WERI-Rb-1 (cell line): ENCODE results near the gene RABGGTA.
"Not testable (repeated sequence)": the region's sequence is repeated elsewhere in the genome, so short reads cannot be mapped to it uniquely, and the experiment has no call there.

Experiments used
- DNase-seq: peaks from one replicate; pipeline ENCODE4 v3.0.0-alpha.2; 2020
- H3K27ac ChIP-seq: fragments of 250-450 bp; sonication (Bioruptor Pico); 2 replicates; pipeline ENCODE4 v1.5.1; 2020; ENCODE audit warnings: mild to moderate bottlenecking, moderate library complexity
- H3K27me3 ChIP-seq: fragments of 250-450 bp; sonication (Bioruptor Pico); 2 replicates; pipeline ENCODE4 v1.5.1; 2021; ENCODE audit warnings: mild to moderate bottlenecking, low read depth, moderate library complexity; ENCODE audit not compliant: insufficient read depth, severe bottlenecking
- H3K36me3 ChIP-seq: fragments of 250-450 bp; sonication (Bioruptor Pico); 2 replicates; pipeline ENCODE4 v1.5.1; 2020; ENCODE audit warnings: mild to moderate bottlenecking, moderate library complexity
- H3K4me3 ChIP-seq: 2 replicates; pipeline ENCODE4 v1.5.1; 2011; ENCODE audit warnings: low read depth, mild to moderate bottlenecking, control low read depth, low read length
- H3K9me3 ChIP-seq: fragments of 250-450 bp; sonication (Bioruptor Pico); 2 replicates; pipeline ENCODE4 v1.5.1; 2021; ENCODE audit warnings: mild to moderate bottlenecking, moderate library complexity; ENCODE audit not compliant: severe bottlenecking
- CTCF ChIP-seq: IDR thresholded peaks from 2 replicates; pipeline ENCODE4 v1.5.1; 2011; ENCODE audit warnings: low read depth, mild to moderate bottlenecking, control low read depth, inconsistent platforms, low read length

Gene RABGGTA

GRCh38 chr14:24228902-24229301, 42.5 kb downstream of the RABGGTA start:
- Histone ChIP-seq H3K9me3 (no peaks in the 10 kb centered on the region), H3K27ac (no peak overlapping the region), H3K36me3 (peaks cover 7% of the 10 kb centered on the region), H3K4me3 (no peak overlapping the region), H3K27me3 (no peaks in the 10 kb centered on the region)
- TF ChIP-seq CTCF: no peak
- no peak for DNase-seq

- Histone ChIP-seq H3K27ac (no peak overlapping the region), H3K27me3 (no peaks in the 10 kb centered on the region), H3K36me3 (peaks cover 7% of the 10 kb centered on the region), H3K4me3 (no peak overlapping the region), H3K9me3 (no peaks in the 10 kb centered on the region)
- TF ChIP-seq CTCF: no peak
- no peak for DNase-seq
Observed at GRCh38 chr14:24226473-24226872, 44.9 kb downstream of the RABGGTA start.

- Histone ChIP-seq H3K27ac (no peak overlapping the region), H3K9me3 (no peaks in the 10 kb centered on the region), H3K36me3 (peaks cover 7% of the 10 kb centered on the region), H3K27me3 (no peaks in the 10 kb centered on the region), H3K4me3 (no peak overlapping the region)
- TF ChIP-seq CTCF: no peak
- no peak for DNase-seq
Observed at GRCh38 chr14:24224618-24225071, 46.8 kb downstream of the RABGGTA start.

GRCh38 chr14:24222987-24223386, 48.4 kb downstream of the RABGGTA start:
- H3K4me3 ChIP-seq, H3K36me3 ChIP-seq, DNase-seq: not testable (repeated sequence)

GRCh38 chr14:24219521-24219920, 51.9 kb downstream of the RABGGTA start:
- Histone ChIP-seq H3K4me3 (no peak overlapping the region), H3K27ac (no peak overlapping the region), H3K9me3 (no peaks in the 10 kb centered on the region), H3K27me3 (no peaks in the 10 kb centered on the region), H3K36me3 (no peaks in the 10 kb centered on the region; the same call in none of the 2 replicates)
- no peak for DNase-seq
- no peak for TF ChIP-seq CTCF

More at GRCh38 chr14:24222987-24223386, 48.4 kb downstream of the RABGGTA start:
- H3K27ac ChIP-seq, H3K27me3 ChIP-seq, H3K9me3 ChIP-seq: not testable (repeated sequence)

- Histone ChIP-seq H3K9me3 (no peaks in the 10 kb centered on the region), H3K36me3 (no peaks in the 10 kb centered on the region; the same call in 1 of the 2 replicates), H3K27me3 (no peaks in the 10 kb centered on the region), H3K27ac (no peak overlapping the region), H3K4me3 (no peak overlapping the region)
- TF ChIP-seq CTCF: no peak
- no peak for DNase-seq
Observed at GRCh38 chr14:24219080-24219479, 52.3 kb downstream of the RABGGTA start.

GRCh38 chr14:24216876-24217275, 54.5 kb downstream of the RABGGTA start:
- H3K27me3 ChIP-seq, H3K36me3 ChIP-seq, H3K4me3 ChIP-seq, H3K27ac ChIP-seq, DNase-seq, H3K9me3 ChIP-seq: not testable (repeated sequence)
